ENCODE data around the gene IDE.
"Not testable (repeated sequence)": the region's sequence is repeated elsewhere in the genome, so short reads cannot be mapped to it uniquely, and the experiment has no call there.

The IDE gene

DNA sequence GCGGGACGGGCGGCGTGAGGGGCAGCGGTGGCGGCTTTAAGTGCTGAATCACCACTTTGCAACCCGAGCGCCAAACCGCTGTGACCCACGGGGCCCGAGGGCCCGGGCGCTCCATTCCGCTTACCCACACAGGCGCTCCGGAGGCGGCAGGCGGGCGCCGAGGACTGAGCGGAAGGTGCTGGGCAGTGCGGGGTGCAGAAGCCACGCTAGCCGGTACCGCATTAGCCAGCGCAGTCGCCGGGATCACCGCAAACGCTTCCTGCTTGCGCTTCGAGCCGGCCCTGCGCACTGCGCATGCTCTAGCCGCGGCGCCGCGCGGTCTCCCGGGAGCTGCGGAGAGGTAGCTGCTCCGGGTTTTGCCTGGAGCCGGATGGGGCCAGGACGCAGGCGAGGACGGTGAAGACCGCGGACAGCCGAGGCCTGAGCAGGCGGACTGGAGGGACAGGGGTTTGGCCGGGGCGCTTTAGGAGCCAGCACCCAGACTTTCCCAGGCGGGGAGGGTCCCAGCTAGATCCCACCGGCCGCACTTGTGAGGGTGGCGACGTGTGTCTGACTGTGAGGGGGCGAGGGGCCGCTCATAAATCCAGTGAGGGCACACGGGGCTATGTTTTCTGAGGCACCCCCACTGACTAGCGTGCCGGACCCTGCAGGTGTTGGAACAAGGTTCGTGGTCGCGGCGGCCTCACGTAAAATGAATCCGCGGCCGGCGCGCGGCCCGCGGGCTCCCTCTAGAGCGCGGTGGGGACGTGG, at the start of gene IDE:
Gene IDE (minus strand): TSS at position 296 of the 750 bp plus-strand sequence. CDS start 74 bp downstream, at position 222.
- peak; percentile 82 to 87 for DNase-seq

DNA sequence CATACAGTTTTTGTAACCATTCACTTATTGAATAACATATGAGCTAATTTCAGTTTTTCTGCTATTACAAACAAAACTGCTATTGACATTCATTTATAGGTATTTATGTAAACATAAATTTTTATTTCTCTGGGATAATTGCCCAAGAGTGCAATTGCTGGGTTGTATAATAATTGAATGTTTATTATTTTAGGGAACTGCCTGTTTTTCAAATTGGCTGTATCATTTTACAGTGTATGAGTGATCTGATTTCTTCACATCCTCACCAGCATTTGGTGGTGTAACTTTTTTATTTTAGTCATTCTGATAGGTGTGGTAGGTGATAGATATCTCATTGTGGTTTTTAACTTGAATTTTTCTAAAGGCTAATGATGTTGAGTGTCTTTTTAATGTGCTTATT, 45.5 kb upstream of the IDE start:
- DNase-seq, result no peak

DNA sequence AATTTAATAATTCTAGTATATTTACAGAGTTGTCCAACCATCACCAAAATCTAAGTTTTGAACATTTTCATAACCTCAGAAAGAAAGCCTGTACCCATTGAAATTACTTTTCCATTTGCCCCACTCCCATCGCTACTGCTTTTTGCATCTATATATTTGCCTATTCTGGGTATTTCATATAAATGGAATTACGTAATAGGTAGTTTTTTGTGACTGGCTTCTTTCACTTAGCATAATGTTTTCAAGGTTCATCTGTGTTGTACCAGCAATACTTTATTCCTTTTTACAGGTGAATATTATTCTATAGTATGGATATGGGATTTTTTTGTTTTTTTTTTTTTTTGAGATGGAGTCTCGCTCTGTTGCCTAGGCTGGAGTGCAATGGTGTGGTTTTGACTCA, 41.6 kb upstream of the IDE start:
- DNase-seq, result no peak

DNA sequence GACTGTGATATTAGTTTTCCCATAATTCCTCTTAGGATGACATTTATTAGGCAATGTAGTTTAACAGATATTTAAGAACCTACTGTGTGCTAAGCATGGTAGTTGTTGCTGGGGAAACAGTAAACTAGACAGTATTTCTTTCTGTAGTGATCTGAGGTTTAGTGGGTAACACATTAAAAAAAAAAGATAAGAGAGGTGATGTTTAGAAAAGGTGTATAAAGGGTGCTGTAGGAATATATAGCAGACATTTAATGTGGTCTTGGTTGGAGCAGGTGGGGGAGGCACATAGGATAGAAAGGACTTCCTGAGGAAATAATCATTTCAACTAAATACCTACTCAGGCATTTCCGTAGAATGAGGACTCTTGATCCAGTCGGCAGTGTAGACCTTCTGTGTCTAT, 30.9 kb upstream of the IDE start:
- DNase-seq, result no peak

DNA sequence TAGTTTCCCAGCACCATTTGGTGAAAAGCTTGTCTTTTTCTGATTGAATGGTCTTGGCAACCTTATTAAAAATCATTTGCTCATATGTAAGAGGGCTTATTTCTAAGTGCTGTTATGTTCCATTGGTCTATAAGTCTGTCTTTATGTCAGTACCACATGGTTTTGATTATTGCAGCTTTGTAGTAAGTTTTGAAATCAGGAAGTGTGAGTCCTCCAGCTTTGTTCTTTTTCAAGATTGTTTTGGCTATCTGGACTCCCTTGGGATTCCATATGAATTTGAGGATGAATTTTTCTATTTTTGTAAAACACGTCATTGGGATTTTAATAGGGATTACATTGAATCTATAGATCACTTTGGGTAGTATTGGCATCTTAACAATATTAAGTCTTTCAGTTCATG, 24.4 kb upstream of the IDE start:
- DNase-seq, result no peak

DNA sequence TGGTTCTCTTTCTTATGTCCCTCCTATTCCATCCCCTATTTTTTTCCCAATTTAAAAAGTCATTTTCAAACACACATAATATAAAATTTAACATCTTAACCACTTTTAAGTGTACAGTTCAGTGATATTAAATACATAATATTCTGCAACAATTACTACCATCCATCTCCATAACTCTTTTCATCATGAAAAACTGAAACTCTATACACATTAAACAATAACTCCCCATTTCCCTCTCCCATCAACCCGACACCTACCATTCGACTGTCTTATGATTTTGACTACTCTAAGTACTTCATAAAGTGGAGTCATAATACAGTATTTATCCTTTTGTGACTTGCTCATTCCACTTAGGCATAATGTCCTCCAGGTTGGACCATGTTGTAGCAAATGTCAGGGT, 21.6 kb upstream of the IDE start:
- no peak for DNase-seq

DNA sequence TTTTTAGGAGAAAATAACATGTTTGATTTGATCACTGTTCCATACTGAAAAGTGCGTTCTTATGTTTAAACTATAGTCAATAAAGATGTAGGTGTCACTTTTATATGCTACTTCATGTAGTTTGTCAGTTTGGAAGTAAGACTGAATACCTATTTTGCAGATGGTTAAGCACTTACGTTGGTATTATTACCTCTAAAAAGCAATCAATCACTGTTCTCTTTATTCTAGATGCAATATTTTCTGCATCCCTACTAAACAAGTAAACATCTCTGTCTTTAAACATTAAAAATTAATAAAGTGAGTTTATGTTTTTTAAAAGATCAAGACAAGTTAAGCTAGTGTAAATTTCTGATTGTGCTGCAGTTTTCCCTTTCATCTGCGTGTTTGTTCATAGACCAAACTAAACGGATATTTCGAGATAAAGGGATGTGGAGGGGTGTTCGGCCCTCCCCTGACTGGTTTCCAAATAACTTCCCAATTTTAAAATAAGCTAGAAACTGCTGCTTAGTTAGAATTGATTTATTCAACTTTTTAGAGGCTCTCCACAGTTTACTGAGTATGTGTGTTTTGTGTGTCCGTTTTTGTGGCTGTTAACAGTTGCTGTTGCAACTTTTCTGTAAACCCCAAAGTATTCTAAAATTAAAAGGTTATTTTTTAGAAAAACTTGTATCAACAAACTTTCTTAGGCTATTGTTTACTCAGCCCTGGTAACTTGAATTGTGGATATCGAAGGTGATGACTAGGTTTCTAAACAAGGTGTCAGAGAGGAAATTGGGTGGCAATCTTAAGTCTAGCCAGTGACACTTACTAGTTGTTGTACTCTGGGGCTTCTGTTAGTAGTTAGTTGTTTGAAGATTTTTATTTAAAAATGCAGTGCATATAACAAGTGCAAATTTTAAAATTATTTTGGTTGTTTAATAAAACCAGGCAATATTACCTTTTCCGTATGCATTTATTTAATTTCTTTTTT, 20.0 kb upstream of the IDE start:
- no peak for DNase-seq

DNA sequence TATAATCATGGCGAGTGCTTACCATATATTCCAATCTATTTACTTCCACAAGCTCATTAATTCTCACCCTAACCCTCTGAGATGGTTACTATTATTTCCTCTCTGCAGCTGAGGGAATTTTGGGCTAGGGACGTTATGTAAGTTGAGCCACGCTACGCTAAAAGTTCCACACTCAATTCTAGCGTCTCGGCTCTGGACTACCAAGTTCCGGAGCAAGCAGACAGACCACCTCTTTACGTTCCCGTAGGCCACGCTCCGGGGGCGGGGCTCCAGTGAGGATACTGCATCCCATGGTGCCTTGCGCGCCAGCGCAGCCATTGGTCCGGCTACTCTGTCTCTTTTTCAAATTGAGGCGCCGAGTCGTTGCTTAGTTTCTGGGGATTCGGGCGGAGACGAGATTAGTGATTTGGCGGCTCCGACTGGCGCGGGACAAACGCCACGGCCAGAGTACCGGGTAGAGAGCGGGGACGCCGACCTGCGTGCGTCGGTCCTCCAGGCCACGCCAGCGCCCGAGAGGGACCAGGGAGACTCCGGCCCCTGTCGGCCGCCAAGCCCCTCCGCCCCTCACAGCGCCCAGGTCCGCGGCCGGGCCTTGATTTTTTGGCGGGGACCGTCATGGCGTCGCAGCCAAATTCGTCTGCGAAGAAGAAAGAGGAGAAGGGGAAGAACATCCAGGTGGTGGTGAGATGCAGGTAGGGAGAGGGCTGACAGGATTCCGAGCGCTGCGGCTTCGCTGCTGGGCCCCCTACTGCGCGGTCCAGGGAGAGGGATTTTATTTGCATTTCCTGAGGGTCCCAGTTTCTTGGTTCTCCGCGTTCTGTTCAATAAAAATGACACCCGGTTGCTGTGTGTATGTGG, 19.1 kb upstream of the IDE start, which contains the start of gene KIF11:
Gene KIF11 (plus strand): TSS at position 370 of the 858 bp plus-strand sequence. CDS start 246 bp downstream, at position 616.
- peak; percentile 98 to 99 for DNase-seq

DNA sequence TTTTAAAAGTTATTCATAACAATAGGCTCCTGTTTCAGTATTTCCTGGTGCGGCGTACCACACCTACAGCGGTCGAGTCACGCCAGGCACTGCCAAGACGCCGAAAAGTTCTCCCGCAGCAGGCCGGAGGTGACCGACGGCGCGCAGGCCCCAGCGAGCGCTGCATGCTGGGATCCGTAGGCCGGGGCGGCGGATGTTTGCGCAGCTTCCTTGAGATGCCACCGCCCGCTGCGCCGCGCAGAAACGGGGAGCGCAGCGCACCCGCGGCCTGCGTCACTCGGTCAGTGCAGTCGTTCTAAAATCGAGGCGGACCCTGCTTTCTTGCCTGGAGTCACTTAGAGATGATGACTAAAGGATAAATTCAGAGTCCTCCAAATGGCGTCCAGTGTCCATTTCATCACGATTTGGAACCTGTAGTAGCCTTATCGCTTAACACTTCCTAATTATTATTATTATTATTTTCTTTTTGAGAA, 17.7 kb upstream of the IDE start:
- DNase-seq, result peak; percentile 89 to 91

DNA sequence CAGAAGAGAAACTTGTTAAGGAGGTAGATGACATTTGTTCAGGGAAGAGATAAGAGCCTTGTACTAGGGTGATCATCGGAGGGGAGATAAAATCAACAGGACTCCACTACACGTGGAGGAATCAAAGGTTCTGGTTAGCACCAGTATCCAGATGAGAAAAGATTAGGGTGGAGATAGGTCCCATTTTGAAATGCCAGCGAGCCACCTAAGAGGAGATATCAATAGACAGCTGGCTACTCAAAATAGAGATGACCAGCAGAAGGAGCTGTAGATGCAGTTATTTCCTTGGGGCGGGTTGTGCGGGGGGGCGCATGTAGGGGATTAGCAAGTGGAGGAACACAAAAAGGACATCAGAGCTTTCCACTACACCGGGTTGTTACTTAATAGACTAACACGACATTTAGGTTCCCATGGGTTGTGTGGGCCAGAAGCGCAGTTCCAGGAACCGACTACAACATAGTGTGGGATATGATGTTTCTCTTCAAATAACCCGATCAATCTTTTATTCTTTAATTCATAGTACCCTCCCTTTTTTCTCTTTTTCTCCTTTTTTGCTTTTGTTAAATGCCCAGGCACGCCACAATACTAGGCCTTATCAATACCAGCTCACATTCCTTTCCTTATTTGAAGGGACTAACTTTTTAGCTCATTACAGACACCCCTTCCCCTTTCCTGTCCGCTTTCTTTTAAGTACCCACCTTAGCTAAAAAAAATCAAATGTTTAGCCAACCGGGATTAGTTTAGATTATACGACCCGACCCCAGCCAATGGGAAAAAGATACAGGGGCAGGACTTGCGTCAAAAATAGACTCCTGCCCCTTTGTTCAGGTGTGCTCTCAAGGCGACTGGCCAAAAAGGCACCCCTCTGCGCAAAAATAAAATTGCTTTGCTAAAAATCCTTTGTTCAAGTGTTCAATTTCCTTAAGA, 17.0 kb upstream of the IDE start:
- peak in 1 of 2 experiments; percentile 6 for DNase-seq

DNA sequence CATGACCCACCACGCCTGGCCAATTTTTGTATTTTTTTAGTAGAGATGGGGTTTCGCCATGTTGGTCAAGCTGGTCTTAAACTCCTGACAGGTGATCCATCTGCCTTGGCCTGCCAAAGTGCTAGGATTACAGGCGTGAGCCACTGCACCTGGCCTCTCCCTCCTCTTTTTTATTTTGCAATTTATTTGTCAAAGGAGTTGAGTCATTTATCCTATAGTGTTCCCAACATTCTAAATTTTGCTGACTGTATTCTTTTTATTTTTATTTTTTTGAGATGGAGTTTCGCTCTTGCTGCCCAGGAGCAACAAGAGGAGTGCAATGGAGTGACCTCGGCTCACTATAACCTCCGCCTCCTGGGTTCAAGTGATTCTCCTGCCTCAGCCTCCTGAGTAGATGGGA, 8.5 kb upstream of the IDE start:
- DNase-seq, result not testable (repeated sequence)

DNA sequence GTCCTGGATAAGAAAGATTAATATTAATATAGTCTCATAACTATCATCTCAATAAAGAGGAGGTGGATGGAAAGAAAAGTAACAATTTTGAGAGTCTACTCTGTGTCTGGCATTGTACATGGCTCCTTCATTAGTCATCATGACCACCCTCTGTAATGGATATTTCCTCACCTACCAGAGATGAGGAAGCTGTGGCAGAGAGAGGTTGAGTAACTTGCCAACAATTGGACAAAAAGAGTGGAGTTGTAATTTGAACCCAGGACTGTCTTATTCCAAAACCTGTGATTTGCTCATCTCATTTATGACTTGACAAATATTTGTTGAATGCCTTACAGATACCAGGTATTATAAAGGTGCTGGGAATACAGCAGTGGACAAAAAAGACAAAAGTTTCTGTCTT, 2.1 kb upstream of the IDE start:
- DNase-seq, result no peak

DNA sequence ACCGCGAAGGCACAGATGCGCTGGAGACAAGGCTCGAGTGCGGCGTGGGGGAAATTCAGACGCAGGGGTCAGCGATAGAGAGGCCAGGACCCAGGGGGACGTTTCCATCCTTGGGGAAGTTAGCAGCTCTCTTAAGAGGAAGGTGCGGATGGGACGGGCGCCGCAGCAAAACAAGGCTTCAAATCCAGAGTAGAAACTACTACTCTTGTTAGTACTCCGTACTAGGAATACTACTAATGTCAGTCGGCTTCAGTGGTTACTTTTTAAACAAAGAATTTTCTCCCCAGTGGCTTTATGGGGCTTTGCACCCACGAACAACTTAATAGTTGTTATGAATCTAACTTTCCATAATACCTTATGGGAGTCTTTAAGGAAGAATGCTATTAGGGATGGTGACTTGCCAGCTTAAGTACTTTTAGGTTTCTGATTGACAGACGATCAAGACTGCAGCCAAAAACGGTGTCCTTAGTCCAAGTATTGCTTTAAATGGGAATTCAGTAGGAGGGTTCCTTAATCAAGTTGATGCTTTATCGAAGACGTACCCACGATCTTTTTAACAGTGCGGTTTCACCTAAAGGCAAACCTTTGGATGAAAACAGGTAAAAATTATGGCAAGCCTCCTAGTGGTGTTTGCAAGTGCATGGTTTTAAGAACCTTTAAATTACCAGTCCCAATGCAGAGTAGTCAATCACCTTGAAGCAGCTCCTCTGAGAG, 812 bp upstream of the IDE start:
- no peak for DNase-seq

DNA sequence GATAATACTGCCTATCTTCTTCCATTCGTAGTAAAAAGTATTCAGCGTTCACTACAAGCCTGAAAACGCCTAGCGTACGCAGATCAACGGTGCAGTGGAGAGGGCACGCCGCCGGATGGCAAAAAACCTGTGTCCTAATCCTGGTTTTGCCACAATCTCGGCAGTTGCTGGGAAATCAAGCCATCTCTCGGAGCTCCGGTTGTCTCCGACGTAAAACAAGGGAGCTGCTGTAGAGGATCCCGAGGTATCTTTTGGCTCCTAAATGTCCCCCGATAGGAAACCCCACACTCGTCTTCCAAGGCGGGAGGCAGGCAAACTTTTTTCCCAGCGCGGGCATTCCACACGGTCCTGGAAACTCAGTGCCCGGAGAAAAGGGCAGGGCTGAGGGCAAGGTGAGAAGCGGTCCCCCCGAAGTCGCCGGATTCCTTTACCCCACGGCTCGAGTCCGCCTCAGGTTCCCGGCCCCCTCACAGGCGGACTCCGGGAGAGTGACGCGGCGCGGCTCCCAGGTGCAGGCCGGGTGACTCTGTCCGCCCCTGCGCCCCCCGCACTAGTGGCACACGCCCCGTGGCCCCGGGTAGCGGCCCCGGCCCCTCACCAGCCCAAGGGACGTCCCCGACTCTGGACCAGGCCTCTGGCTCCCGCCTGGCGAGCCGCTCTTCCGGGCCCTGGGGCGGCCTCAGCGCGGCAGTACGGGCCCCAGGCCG, 649 bp downstream of the IDE start:
- peak; percentile 54 to 58 for DNase-seq

DNA sequence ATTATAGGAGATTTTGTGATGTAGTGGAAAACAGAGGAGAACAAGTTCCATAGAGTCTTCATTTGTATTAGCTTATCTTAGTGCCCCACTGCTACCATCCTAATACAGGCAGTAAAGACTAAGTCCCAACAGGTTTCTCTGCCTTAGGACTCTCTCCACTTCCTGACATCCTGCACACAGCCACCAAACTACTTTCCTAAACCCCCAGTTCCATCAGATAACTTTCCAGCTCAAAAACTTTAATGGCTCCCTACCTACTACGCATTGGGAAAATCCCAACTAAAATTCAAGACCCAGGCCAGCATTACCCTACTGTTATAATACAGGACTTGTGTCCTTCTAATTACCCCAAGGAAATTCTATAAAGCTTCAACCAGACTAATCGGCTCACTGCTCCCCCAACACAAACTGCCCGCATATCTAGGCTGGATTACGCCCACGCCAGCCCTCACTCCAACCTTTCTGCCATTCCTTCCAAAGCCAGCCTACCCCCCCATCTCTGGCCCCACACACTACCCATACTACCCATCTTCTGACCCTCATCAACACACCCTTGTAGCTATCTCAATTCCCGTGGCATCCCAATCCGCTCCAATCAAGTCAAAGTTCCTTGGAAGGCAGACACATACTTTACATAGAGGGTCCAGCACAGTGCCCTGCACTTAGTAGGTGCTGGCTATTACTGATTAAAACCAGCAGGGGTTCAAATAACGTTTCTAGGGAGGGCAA, 1.4 kb downstream of the IDE start:
- DNase-seq, result no peak

DNA sequence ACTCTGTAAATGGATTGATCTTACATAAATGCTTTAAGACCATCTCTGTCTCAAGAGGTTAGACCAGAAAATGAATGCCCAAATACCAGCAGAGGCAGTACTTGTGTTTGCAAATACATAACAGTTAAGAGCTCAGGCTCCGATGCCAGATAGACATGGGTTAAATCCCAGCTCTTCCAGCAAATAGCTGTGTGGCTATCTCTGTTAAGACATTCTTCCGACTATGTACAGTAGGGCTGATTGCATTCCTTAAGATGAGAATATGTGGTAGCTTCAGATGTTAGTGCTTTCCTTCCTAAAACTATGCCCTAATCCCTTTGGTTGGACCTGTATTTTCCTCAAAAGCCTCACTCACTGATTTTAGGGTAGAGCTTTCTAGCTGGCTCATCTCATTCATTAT, 2.2 kb downstream of the IDE start:
- no peak for DNase-seq

DNA sequence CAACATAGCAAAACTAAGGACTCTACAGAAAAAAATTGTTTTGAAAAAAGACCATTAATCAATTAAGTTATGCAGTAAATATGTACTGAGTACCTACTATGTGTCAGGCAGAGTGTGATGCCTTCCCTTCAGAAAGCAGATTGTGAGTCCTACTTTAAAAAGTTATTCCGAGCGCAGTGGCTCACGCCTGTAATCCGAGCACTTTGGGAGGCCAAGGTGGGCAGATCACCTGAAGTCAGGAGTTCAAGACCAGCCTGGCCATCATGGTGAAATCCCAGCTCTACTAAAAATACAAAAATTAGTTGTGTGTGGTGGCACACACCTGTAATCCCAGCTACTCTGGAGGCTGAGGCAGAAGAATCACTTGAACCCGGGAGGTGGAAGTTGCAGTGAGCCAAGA, 4.2 kb downstream of the IDE start:
- DNase-seq, result not testable (repeated sequence)

DNA sequence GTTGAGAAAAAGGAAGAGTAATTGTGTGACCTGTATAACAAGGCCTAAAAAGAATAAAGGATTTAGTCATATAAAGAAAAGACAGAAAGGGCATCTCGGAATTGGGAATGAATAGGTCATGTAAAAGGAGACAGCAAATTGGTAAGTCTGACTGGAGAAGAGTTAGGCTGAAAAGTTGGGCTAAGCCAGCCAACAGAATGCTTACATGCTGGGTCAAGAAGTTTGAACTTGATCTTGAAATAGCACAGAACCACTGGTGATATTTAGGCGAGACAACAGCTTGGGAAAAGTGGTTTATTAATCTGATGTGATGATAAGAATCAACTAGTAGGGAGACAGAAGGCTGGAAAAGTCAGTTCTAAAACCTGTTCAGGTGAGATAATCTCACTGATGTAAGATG, 4.8 kb downstream of the IDE start:
- no peak for DNase-seq

DNA sequence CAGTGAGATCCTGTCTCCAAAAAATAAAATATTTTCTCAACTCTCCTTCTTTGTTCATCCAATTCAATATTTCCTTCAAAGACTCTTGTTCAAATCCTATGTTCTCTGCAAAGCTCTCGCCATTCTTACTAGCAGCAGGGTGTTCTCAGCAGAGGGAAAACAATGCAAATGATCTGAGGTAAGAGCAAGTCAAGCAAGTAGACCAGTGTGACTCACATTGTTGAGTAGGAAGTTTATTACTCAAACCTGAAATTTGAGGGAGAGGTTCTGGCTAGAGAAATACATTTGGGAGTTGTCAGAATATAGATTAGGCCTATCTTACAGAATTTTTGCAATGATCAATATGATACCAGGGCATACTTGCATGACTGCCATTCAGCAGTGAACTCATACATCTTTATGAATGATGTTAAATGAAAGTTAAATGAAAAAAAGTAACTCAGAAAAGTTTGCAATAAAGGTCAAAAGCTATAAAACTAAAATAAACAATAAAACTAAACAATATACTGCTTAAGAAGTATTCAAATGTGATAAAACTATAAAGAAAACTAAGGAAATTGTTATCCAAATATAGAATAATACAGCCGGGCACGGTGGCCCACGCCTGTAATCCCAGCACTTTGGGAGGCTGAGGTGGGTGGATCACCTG, 5.8 kb downstream of the IDE start:
- DNase-seq, result no peak

All from activated CD4-positive, alpha-beta T cell treated with anti-CD3 and anti-CD28 coated beads, Interleukin-2, amount 50 U/mL, for 48 hours (primary cell).